CD4-positive, alpha-beta T cell treated with Interleukin-21 for 1 hour (primary cell): ENCODE measurements around the gene SAE1.
A peak's percentile ranks its signal among the peaks of the same experiment; 100 is the strongest.
"Not testable (repeated sequence)": the region's sequence is repeated elsewhere in the genome, so short reads cannot be mapped to it uniquely, and the experiment has no call there.

Source experiments
- DNase-seq: peaks from one replicate; pipeline ENCODE4 v3.0.0-alpha.2; 2020

SAE1 gene

DNA sequence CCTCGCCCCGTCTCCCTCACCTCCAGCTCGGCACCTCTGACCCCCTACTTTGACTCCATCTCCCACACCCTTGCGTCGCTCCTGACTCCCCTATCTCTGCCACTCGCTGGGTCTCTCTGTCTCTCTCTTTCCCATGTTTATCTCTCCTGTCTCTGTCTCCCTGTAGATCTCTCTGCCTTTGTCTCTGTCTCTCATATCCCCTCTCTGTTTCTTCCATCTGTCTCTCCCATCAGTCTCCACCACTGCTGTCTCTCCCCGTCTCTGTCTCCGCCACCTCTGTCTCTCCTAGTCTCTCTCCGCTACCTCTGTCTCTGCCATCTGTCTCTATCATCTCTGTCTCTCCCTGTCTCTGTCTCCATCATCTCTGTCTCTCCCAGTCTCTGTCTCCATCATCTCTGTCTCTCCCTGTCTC is 112.7 kb downstream of the SAE1 start:
- no peak for DNase-seq

- DNase-seq, result peak; percentile 93
Observed at GRCh38 chr19:47243776-47244547, 113.3 kb downstream of the SAE1 start.

- peak; percentile 81 for DNase-seq
Observed at GRCh38 chr19:47247308-47247990, 116.8 kb downstream of the SAE1 start.

DNA sequence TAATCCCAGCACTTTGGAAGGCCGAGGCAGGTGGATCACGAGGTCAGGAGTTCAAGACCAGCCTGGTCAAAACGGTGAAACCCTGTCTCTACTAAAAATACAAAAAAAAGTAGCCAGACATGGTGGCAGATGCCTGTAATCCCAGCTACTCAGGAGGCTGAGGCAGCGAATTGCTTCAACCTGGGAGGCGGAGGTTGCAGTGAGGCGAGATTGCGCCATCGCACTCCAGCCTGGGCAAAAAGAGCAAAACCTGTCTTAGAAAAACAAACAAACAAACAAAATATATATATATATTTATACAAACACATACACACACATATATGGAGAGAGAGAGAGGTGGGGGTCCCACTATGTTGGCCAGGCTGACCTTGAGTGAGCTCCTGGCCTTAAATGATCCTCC is 122.4 kb downstream of the SAE1 start:
- DNase-seq, result not testable (repeated sequence)

GRCh38 chr19:47253467-47253881 is 122.8 kb downstream of the SAE1 start:
- DNase-seq, result no peak

DNA sequence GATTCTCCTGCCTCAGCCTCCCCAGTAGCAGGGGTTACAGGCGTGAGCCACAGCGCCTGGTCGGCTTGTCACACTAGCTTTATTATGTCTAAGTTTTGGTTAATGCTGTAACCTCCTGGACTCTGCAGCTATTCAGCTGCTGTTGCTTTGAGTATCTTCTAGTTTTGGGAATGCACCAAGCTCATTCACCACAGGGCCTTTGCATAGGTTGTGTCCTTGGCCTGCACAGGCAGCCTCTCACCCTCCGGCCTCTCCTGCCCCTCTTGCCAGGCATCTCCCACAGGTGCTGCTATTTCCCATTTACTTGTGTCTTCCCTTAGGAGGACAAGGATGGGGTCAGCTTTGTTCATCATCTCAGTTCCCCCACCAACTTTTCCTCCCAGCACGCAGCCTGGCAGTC is 123.3 kb downstream of the SAE1 start:
- no peak for DNase-seq

- peak; percentile 95 for DNase-seq
Observed at GRCh38 chr19:47255879-47256692, 125.5 kb downstream of the SAE1 start, which contains the start of gene CCDC9. CCDC9 (plus strand) TSS chr19:47256525; CDS start chr19:47258401, 1,876 bp downstream.

DNA sequence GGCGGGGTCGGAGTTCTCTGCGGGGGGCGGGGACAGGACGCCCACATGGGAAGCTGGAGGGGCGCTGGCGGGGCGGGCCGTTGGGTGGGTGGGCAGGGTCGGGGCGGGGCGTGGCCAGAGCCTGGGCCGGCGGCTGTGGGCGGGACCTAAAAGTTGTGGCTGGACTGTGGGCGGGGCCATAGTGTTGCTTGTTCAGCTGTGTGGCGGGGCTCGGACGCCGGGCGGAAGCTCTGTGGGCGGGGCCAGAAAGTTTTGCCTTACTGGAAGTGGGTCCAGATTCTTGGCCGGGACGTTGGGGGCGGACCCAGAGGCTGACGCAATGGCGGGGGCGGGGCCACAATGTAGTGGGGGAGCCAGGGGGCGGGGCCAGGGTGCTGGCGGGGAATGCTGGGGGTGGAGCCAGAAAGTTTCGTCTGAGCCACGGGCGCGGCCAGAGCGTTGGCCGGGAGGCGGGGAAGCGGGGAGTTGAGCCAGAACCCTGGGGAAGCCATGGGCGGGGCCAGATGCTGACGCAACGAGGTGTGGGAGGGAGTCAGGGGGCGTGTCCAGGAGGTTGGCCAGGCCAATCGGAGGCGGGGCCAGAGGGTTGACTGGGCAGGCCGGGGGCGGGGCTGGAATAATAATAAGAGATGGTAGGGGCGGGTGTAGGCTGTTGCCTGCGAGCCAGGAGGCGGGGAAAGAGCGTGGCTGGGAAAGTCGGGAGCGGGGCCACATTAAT is 126.2 kb downstream of the SAE1 start:
- peak; percentile 99 for DNase-seq

GRCh38 chr19:47257411-47258169 is 127.0 kb downstream of the SAE1 start:
- DNase-seq, result no peak

DNA sequence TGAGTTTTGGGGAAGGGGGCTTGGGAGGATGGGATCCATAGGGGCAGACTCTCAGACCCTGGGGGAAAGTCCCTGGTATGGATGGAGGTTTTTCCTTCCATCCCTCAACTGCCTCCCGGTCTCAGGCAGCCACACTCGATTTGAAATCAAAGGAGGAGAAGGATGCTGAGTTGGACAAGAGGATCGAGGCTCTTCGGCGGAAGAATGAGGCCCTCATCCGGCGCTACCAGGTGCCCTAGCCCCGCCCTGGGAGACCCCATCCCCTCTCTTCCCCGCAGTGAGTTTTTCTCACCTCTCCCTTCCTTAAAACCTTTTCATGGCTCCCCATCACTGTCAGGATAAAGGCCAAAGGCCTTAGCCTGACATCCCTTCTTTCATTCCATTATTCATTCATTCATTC is 127.8 kb downstream of the SAE1 start:
- no peak for DNase-seq

GRCh38 chr19:47258895-47259555 is 128.4 kb downstream of the SAE1 start:
- DNase-seq, result no peak
